GM18909 (cell line): ENCODE data around the gene RASGRF1.
"Not testable (repeated sequence)": the region's sequence is repeated elsewhere in the genome, so short reads cannot be mapped to it uniquely, and the experiment has no call there.

Source experiments
- ATAC-seq: cut with Tn5 transposase; IDR thresholded peaks from one replicate; pipeline ENCODE4 v1.9.1; 2021; ENCODE audit warnings: mild to moderate bottlenecking; ENCODE audit not compliant: unreplicated experiment, poor library complexity

RASGRF1 gene

GRCh38 chr15:78938658-78939488 is 151.7 kb downstream of the RASGRF1 start:
- ATAC-seq, result peak; percentile 66

GRCh38 chr15:78937132-78937739 is 153.3 kb downstream of the RASGRF1 start:
- ATAC-seq, result no peak

- no peak for ATAC-seq
Observed at GRCh38 chr15:78934655-78935023, 155.9 kb downstream of the RASGRF1 start.

- no peak for ATAC-seq
Observed at GRCh38 chr15:78933823-78934654, 156.5 kb downstream of the RASGRF1 start.

- no peak for ATAC-seq
Observed at GRCh38 chr15:78933187-78933822, 157.3 kb downstream of the RASGRF1 start.

DNA sequence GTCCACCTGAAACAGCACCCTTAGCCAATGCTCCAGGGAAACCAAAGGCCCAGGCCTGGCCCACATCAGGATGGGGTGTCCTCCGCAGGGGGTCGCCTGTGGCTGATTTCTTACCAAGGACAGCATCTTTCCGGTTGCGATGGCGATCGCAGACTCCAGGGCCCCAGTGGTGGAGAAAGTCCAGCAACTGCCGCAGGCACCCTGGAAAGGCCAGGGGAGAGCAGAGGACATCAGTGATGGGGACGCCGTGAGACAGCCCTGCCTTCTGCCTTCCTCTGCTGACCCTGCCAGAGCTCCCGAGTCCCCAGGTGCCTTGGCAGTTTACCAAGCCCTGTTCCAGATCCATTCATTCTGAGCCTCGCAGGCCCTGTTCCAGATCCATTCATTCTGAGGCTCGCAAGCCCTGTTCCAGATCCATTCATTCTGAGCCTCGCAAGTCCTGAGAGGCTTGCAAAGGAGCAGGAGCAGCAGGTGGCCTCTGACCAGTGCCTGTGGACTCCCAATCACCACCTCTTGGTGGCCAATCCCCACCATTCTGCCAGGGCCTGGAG is 158.2 kb downstream of the RASGRF1 start:
- no peak for ATAC-seq

GRCh38 chr15:78931439-78932257 is 158.9 kb downstream of the RASGRF1 start:
- no peak for ATAC-seq

GRCh38 chr15:78930577-78931388 is 159.8 kb downstream of the RASGRF1 start:
- ATAC-seq, result no peak

- ATAC-seq, result no peak
Observed at GRCh38 chr15:78929536-78930264, 160.9 kb downstream of the RASGRF1 start.

DNA sequence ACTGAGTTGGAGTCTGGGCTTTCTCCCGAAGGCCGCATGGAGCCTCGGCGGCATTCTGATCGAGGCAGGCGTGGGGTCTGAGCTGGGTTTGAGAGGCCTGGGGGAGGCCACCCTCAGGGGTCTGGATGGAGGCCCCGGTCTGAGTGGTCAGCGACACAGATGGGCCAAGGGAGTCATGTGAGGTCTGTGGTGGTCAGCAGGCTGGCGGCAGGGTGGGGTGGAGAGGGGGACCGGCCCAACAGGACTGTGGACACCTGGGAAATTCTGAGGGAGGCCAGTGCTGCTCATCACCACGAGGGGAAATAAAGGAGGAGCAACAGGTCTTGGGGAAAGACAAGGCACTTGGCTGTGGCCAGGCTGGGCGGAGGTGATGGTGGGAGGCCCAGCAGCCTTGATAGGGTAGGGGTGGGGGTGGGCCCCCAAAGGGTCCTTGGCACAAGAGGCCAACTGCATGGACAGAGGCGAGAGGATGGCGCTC is 161.9 kb downstream of the RASGRF1 start:
- no peak for ATAC-seq

GRCh38 chr15:78928176-78928575 is 162.4 kb downstream of the RASGRF1 start:
- ATAC-seq, result not testable (repeated sequence)

DNA sequence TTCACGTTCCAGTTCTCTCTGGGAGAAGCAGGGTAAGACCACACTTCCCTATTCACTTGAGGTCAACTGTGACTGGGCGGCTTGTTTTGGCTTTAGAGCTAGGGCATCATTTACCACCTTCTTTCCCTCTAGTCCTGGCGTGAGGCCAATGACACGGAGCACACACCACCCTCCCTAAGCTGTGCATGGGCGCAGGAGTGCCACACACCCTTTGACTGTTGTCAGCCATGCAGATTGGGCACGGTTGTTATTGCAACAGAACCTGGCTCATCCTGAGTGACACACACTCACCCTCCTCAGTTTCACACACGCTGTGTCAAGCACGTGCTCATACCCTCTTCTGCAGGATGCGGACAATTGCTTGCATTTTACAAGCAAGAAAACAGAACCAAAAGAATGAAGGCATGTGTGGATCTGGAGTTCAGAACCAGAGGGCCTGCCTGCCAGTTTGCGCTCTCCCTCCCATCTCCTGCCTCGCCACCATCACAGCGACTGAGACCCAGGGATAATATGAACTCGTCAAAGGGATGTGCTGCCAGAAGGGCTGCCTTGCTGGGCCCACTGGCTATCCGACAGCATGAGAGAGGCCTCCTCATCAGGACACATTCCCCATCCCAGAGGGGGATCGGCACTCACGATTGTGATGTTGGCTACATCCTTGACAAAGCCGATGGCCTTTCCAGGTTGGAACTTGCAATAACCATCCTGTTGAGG is 163.3 kb downstream of the RASGRF1 start:
- ATAC-seq, result no peak

- ATAC-seq, result no peak
Observed at GRCh38 chr15:78925956-78926743, 164.4 kb downstream of the RASGRF1 start.

- no peak for ATAC-seq
Observed at GRCh38 chr15:78925076-78925624, 165.4 kb downstream of the RASGRF1 start.

DNA sequence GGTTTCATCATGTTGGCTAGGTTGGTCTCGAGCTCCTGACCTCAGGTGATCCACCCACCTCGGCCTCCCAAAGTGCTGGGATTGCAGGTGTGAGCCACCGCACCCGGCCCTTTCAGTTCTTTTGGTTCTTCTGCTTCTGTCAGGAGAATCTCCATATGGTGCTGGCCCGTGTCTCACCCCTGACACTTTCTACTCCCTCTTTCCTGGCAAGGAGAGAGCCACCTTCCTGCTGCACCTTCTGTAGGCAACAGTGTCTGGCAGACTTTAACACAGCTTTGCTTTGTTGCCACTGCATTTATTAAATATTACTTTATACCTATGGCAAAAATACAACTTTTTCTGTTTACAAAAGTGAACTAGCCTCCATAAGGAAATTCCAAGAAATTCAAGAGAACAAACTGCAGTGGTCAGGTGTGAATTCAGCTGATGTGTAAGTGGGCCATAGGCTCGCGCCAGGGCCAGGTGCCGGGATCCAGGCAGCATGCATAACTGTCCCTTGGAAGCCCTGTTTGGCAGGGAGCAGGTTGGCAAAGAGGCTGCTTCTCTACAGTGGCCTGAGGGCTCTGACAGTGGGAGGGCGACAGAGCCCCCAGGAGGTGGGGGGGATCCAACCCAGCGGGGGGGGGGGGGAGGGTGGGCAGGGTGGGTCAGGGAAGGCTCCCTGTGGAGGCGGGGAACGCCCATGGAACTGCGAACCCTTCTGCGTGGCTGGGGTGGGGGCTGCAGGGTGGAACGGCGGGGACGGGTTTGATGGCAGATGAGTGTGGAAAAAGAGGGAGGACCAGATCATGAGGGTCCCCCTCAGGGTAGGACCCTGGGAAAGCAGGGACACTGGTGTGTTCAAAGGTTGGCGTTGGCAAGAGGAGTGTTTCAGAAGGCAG is 166.9 kb downstream of the RASGRF1 start:
- ATAC-seq, result no peak
